Hematopoietic multipotent progenitor cell treated with erythropoietin and hydrocortisone succinate and interleukin-3 and kit ligand, for 17 days (in vitro differentiated cells): ENCODE data around the gene MGST3.
A peak's percentile ranks its signal among the peaks of the same experiment; 100 is the strongest.
"Not testable (repeated sequence)": the region's sequence is repeated elsewhere in the genome, so short reads cannot be mapped to it uniquely, and the experiment has no call there.

Experiments
- DNase-seq: peaks from one replicate; pipeline ENCODE4 v3.0.0-alpha.2; 2015; ENCODE audit warnings: low spot score

The MGST3 gene

DNA sequence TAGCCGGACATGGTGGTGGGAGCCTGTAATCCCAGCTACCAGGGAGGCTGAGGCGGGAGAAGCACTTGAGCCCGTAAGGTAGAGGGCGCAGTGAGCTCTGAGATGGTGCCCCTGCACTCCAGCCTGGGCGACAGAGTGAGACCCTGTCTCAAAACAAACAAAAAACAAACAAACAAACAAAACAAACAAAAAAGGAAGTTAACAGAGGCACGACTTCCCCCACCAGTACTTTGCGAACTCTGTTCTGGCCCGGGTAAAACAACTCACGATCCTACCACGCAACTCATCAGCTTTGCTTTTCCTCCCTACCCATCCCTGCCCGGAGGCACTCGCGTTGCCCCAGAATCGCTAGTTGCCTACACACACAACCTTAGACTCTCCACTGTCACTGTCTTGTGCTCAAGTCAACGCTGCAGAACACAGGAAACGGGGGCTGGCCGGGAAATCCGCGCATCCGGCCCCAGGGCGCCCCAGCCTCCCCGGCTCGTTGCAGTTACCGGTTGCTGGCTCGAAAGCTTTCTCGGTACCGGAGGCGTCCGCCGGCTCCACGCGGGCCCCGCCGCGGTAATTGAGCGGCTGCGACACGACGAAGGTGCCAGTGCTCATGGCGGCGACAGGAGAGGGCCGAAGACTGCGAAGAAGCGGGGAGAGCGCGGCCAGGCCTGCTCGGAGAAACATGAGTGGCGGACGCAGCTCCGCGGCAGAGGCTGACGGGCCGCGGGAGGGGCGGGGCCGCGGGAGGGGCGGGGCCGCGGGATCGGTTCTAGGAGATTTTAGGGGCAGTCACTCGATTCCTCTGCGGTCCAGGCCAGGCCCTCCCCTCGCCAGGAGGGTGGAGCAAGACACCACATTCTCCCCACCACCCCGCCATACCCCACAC lies 67.1 kb downstream of the MGST3 start, which contains the start of gene ALDH9A1:
ALDH9A1 (minus strand) TSS at position 682 of the 880 bp plus-strand sequence; CDS start at position 678, 4 bp downstream.
- DNase-seq: peak; percentile 75

- no peak for DNase-seq
Measured at GRCh38 chr1:165698761-165699052, 67.7 kb downstream of the MGST3 start.

DNA sequence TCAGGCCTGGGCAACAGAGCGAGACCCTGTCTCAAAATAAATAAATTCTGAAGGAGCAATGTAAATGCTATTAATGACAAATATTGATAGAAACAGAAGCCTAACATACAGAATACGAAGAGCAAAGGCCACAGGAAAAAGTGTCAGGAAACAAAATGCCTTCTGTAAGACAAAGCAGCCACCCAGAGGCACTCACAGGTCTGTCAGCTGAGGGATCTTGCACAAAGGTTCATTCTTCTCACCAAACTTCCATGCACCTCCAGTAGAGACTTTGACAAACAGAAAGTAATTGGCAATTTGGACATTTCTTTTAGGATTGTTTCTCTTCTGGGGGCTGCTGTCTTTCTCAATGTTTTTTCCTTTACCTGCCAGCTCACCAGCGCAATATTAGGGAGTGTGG lies 68.5 kb downstream of the MGST3 start:
- DNase-seq: no peak

DNA sequence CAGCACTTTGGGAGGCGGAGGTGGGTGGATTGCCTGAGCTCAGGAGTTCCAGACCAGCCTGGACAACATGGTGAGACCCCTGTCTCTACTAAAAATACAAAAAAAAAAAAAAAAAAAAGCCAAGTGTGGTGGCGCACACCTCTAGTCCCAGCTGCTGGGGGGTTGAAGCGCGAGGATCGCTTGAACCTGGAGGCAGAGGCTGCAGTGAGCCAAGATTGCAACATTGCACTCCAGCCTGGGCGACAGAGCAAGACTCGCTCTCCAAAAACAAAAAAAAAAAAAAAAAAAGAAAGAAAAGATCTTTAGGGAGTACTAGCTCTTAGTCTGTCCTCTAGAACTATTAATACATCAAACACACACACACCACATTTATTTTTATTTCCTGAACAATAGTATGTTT lies 70.9 kb downstream of the MGST3 start:
- not testable (repeated sequence) for DNase-seq

- DNase-seq: no peak
Measured at GRCh38 chr1:165703648-165704047, 72.6 kb downstream of the MGST3 start.
